GM23338 (cell line): ENCODE results near the gene GIGYF2. TPM values are rescaled to one million over a fixed set of nuclear protein-coding genes. Genes with fewer than 3 reads are reported as not detected.

ENCODE experiments used
- ATAC-seq: fragments of 200-7000 bp; cut with Tn5 transposase; 3 replicates; pipeline ENCODE4 v1.9.1; 2020
- DNase-seq: peaks from one replicate; pipeline ENCODE4 v3.0.0-alpha.2; 2015; ENCODE audit warnings: low spot score
- H2AFZ ChIP-seq: fragments of 200-600 bp; sonication (generic); 2 replicates; pipeline ENCODE4 v1.8.0; 2016; ENCODE audit warnings: antibody characterized with exemption, mild to moderate bottlenecking, moderate library complexity
- H3F3A ChIP-seq: fragments of 200-600 bp; sonication (generic); replicated peaks from 2 replicates; pipeline ENCODE4 v1.8.0; 2017; ENCODE audit warnings: antibody characterized with exemption, mixed run types, low read depth
- H3K27ac ChIP-seq: fragments of 200-600 bp; sonication (generic); 2 replicates; pipeline ENCODE4 v1.6.1; 2016; ENCODE audit warnings: low read depth
- H3K27me3 ChIP-seq: fragments of 200-600 bp; sonication (generic); 2 replicates; pipeline ENCODE4 v1.8.0; 2016; ENCODE audit warnings: mild to moderate bottlenecking, mixed run types, moderate library complexity; ENCODE audit not compliant: insufficient read depth
- H3K36me3 ChIP-seq: fragments of 200-600 bp; sonication (generic); 2 replicates; pipeline ENCODE4 v1.8.0; 2016; ENCODE audit warnings: mild to moderate bottlenecking; ENCODE audit not compliant: insufficient read depth
- H3K4me1 ChIP-seq: fragments of 200-600 bp; sonication (generic); 2 replicates; pipeline ENCODE4 v1.8.0; 2016; ENCODE audit warnings: mild to moderate bottlenecking, moderate library complexity; ENCODE audit not compliant: insufficient read depth
- H3K4me2 ChIP-seq: fragments of 200-600 bp; sonication (generic); 2 replicates; pipeline ENCODE4 v1.7.1; 2017; ENCODE audit warnings: mixed run types
- H3K4me3 ChIP-seq: fragments of 200-600 bp; sonication (generic); 2 replicates; pipeline ENCODE4 v1.6.1; 2016; ENCODE audit warnings: mixed run types
- H3K79me2 ChIP-seq: fragments of 200-600 bp; sonication (generic); replicated peaks from 2 replicates; pipeline ENCODE4 v1.8.0; 2017; ENCODE audit warnings: mild to moderate bottlenecking; ENCODE audit not compliant: insufficient read depth
- H3K9me2 ChIP-seq: fragments of 200-600 bp; sonication (generic); 2 replicates; pipeline ENCODE4 v1.8.0; 2017; ENCODE audit not compliant: insufficient read depth
- H4K20me1 ChIP-seq: fragments of 200-600 bp; sonication (generic); replicated peaks from 2 replicates; pipeline ENCODE4 v1.8.0; 2017; ENCODE audit warnings: mild to moderate bottlenecking; ENCODE audit not compliant: insufficient read depth
- H3K27ac Mint-ChIP-seq: 2 replicates; pipeline ENCODE4 v1.8.0; 2020; ENCODE audit warnings: inconsistent platforms, mild to moderate bottlenecking, moderate library complexity, mixed read lengths
- H3K27me3 Mint-ChIP-seq: 3 replicates; pipeline ENCODE4 v1.8.0; 2022; ENCODE audit warnings: low read depth, mild to moderate bottlenecking, moderate library complexity, mixed read lengths, inconsistent platforms; ENCODE audit not compliant: insufficient read depth, poor library complexity
- H3K36me3 Mint-ChIP-seq: 3 replicates; pipeline ENCODE4 v1.8.0; 2021; ENCODE audit warnings: low read depth, mild to moderate bottlenecking, inconsistent platforms, moderate library complexity, mixed read lengths
- H3K4me1 Mint-ChIP-seq: 3 replicates; pipeline ENCODE4 v1.8.0; 2020; ENCODE audit warnings: mild to moderate bottlenecking, inconsistent platforms, mixed read lengths
- H3K4me3 Mint-ChIP-seq: 3 replicates; pipeline ENCODE4 v1.8.0; 2021; ENCODE audit warnings: moderate library complexity, mild to moderate bottlenecking, inconsistent platforms, mixed read lengths
- H3K9me3 Mint-ChIP-seq: 3 replicates; pipeline ENCODE4 v1.8.0; 2020; ENCODE audit warnings: moderate library complexity, mild to moderate bottlenecking, inconsistent platforms, mixed read lengths
- CREB1 ChIP-seq: fragments of 250-450 bp; sonication (Bioruptor Pico); IDR thresholded peaks from 2 replicates; pipeline ENCODE4 v1.5.0; 2020; ENCODE audit warnings: low read depth, mild to moderate bottlenecking, moderate library complexity
- CTCF ChIP-seq, 2 experiments: fragments of 200-600 bp in 1 of 2; sonication (generic) in 1 of 2; conservative IDR thresholded peaks; 2 replicates each; pipeline versions ENCODE4 v1.5.1 to v1.6.1; 2016 to 2017; ENCODE audit warnings: antibody characterized with exemption in 2 of 2, low read depth in 2 of 2, mild to moderate bottlenecking in 2 of 2, moderate library complexity in 1 of 2
- ETS1 ChIP-seq: IDR thresholded peaks from 2 replicates; pipeline ENCODE4 v1.6.1; 2016; ENCODE audit warnings: antibody characterized with exemption
- EZH2 ChIP-seq: fragments of 200-600 bp; sonication (generic); IDR thresholded peaks from one replicate; pipeline ENCODE4 v1.8.0; 2017; ENCODE audit warnings: antibody characterized with exemption, mild to moderate bottlenecking, low read depth; ENCODE audit not compliant: unreplicated experiment
- EZH2phosphoT487 ChIP-seq: fragments of 200-600 bp; sonication (generic); IDR thresholded peaks from one replicate; pipeline ENCODE4 v1.8.1; 2018; ENCODE audit warnings: antibody characterized with exemption; ENCODE audit not compliant: unreplicated experiment
- JUNB ChIP-seq: IDR thresholded peaks from one replicate; pipeline ENCODE4 v1.6.1; 2016; ENCODE audit warnings: antibody characterized with exemption; ENCODE audit not compliant: unreplicated experiment
- REST ChIP-seq: IDR thresholded peaks from one replicate; pipeline ENCODE4 v1.6.1; 2018; ENCODE audit warnings: antibody characterized with exemption; ENCODE audit not compliant: unreplicated experiment
- ZNF114 ChIP-seq: fragments of 250-450 bp; sonication (Bioruptor Pico); IDR thresholded peaks from 2 replicates; pipeline ENCODE4 v1.5.0; 2020; ENCODE audit warnings: mild to moderate bottlenecking, moderate library complexity
- ZNF331 ChIP-seq: fragments of 250-450 bp; sonication (Bioruptor Pico); IDR thresholded peaks from 2 replicates; pipeline ENCODE4 v1.5.0; 2020; ENCODE audit warnings: low read depth, mild to moderate bottlenecking, moderate library complexity
- polyA plus RNA-seq: library from polyadenylated mRNA; unstranded; fragments of >200 nt; fragmentation: Nextera tagmentation; extraction: Ambion mirVana; gene quantifications from 2 replicates; pipeline ENCODE4 v1.2.1, GENCODE V29; 2016
- total RNA-seq: library from RNA; depleted of rRNA; stranded (reverse); fragments of >200 nt; shearing (Covaris generic); gene quantifications from 2 replicates; pipeline ENCODE4 v1.2.3, GENCODE V29; 2014

GIGYF2 gene
- total and polyA plus RNA-seq, 2 experiments from 2014 or later: 48.9 to 104 TPM

- no peaks in the 10 kb centered on the region for H4K20me1 ChIP-seq
- no peaks in the 10 kb centered on the region for H3F3A ChIP-seq
- H3K27me3 Mint-ChIP-seq: peaks cover 28% of the 10 kb centered on the region
- peak; percentile 3; the same call in 1 of the 3 replicates for ATAC-seq
- no peak overlapping the region for H3K27ac Mint-ChIP-seq
- H3K27ac ChIP-seq: no peak overlapping the region
- no peaks in the 10 kb centered on the region for H3K36me3 ChIP-seq
- H3K4me3 ChIP-seq: peak overlapping the region; percentile 64
- peaks cover 28% of the 10 kb centered on the region for H3K27me3 ChIP-seq
- TF ChIP-seq JUNB (no peak), EZH2 (peak; percentile 39)
- H3K9me2 ChIP-seq: no peaks in the 10 kb centered on the region
- H3K4me3 Mint-ChIP-seq: peak overlapping the region; percentile 59
- no peaks in the 10 kb centered on the region; the same call in 2 of the 3 replicates for H3K4me1 Mint-ChIP-seq
- H3K79me2 ChIP-seq: no peaks in the 10 kb centered on the region
- no peaks in the 10 kb centered on the region for H3K36me3 Mint-ChIP-seq
- DNase-seq: no peak
- H3K4me2 ChIP-seq: peak overlapping the region; percentile 77
- H3K4me1 ChIP-seq: no peaks in the 10 kb centered on the region; the same call in 1 of the 2 replicates
- H2AFZ ChIP-seq: peak overlapping the region; percentile 14; the same call in 1 of the 2 replicates
- H3K9me3 Mint-ChIP-seq: no peaks in the 10 kb centered on the region
These were observed 179.9 kb downstream of the GIGYF2 start for GRCh38 chr2:232876978-232877441.

DNA sequence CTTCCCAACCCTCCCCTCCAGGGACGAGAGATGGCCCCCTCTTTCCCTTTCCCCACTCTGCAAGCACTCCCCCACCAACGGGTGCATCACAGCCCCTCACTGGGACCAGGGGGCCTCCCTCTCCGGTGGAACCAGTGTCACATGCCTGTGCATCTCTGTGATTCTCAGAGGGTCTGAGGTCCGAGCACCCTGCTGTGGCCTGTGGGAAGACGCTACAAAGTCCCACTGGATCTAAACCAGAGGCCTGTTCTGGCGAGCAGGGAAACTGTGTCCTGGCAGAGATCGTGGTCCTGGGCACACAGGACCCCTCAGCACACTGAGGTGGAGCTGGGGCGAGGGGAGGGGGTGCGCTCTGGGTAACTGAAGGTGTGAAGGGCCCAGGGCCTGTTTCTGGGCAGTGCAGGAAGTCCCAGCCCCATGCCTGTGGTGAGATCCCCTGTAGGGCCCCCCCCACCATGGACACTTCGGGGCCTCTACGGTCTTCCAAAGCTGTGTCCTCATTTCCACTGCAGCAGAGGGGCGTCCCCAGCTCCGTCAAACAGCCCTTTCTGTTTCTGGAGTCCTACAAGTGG, 180.9 kb downstream of the GIGYF2 start:
- Histone ChIP-seq H2AFZ (no peak overlapping the region), H4K20me1 (no peaks in the 10 kb centered on the region), H3K27ac (no peak overlapping the region), H3K79me2 (no peaks in the 10 kb centered on the region), H3K36me3 (no peaks in the 10 kb centered on the region), H3K4me2 (no peak overlapping the region), H3K4me1 (no peaks in the 10 kb centered on the region; the same call in 1 of the 2 replicates), H3K4me3 (no peak overlapping the region), H3F3A (no peaks in the 10 kb centered on the region), H3K9me2 (no peaks in the 10 kb centered on the region), H3K27me3 (peaks cover 28% of the 10 kb centered on the region)
- H3K4me3 Mint-ChIP-seq: no peak overlapping the region
- H3K27me3 Mint-ChIP-seq: peaks cover 25% of the 10 kb centered on the region
- no peaks in the 10 kb centered on the region for H3K9me3 Mint-ChIP-seq
- DNase-seq (no peak), ATAC-seq (no peak)
- no peak overlapping the region for H3K27ac Mint-ChIP-seq
- H3K4me1 Mint-ChIP-seq: no peaks in the 10 kb centered on the region; the same call in 2 of the 3 replicates
- no peaks in the 10 kb centered on the region for H3K36me3 Mint-ChIP-seq
- TF ChIP-seq CREB1: no peak
- TF ChIP-seq CTCF (conservative IDR thresholded peaks at IDR 0.05; ENCODE audit: low read depth in 2 of 2): no peak
- TF ChIP-seq EZH2phosphoT487: no peak
- TF ChIP-seq REST: no peak
- TF ChIP-seq ETS1: no peak
- TF ChIP-seq ZNF114 (CRISPR knock-in tag): no peak
- TF ChIP-seq EZH2: no peak
- no peak for TF ChIP-seq ZNF331 (CRISPR knock-in tag)
